ENCODE results near the gene SLC16A11. TPM values are rescaled to one million over a fixed set of nuclear protein-coding genes. Genes with fewer than 3 reads are reported as not detected.
"Not testable (repeated sequence)": the region's sequence is repeated elsewhere in the genome, so short reads cannot be mapped to it uniquely, and the experiment has no call there.

The SLC16A11 gene
- total RNA-seq, 1 donor from 2014 or later: 2.9 TPM

- DNase-seq (ENCODE audit: low spot score): no peak
Observed at GRCh38 chr17:7010523-7010922, 33.4 kb downstream of the SLC16A11 start.

- no peak for DNase-seq (ENCODE audit: low spot score)
Observed at GRCh38 chr17:7007143-7007542, 36.7 kb downstream of the SLC16A11 start.

GRCh38 chr17:7005716-7006115 lies 38.2 kb downstream of the SLC16A11 start:
- DNase-seq (ENCODE audit: low spot score): no peak

GRCh38 chr17:7004398-7005253 lies 39.3 kb downstream of the SLC16A11 start:
- peak; percentile 79 for DNase-seq (ENCODE audit: low spot score)

- no peak for DNase-seq (ENCODE audit: low spot score)
Observed at GRCh38 chr17:7003745-7004144, 40.1 kb downstream of the SLC16A11 start.

- no peak for DNase-seq (ENCODE audit: low spot score)
Observed at GRCh38 chr17:7002288-7003047, 41.4 kb downstream of the SLC16A11 start.

GRCh38 chr17:7001318-7001961 lies 42.5 kb downstream of the SLC16A11 start:
- no peak for DNase-seq (ENCODE audit: low spot score)

GRCh38 chr17:6998855-6999508 lies 44.9 kb downstream of the SLC16A11 start:
- no peak for DNase-seq (ENCODE audit: low spot score)

- DNase-seq (ENCODE audit: low spot score): no peak
Observed at GRCh38 chr17:6997171-6997570, 46.7 kb downstream of the SLC16A11 start.

- DNase-seq (ENCODE audit: low spot score): no peak
Observed at GRCh38 chr17:6996256-6997011, 47.5 kb downstream of the SLC16A11 start.

GRCh38 chr17:6995500-6996255 lies 48.2 kb downstream of the SLC16A11 start, which contains the start of gene ALOX12:
Gene ALOX12 (plus strand): TSS chr17:6996049. CDS start chr17:6996118, 69 bp downstream.
- DNase-seq (ENCODE audit: low spot score): peak; percentile 27

- no peak for DNase-seq (ENCODE audit: low spot score)
Observed at GRCh38 chr17:6994666-6995256, 49.1 kb downstream of the SLC16A11 start.

GRCh38 chr17:6994118-6994598 lies 49.7 kb downstream of the SLC16A11 start:
- no peak for DNase-seq (ENCODE audit: low spot score)

- DNase-seq (ENCODE audit: low spot score): not testable (repeated sequence)
Observed at GRCh38 chr17:6993613-6994056, 50.3 kb downstream of the SLC16A11 start.

Other genes starting within 250 kb of the SLC16A11 start
- gene TEKT1, start 212.4 kb downstream of the SLC16A11 start, total RNA-seq (ENCODE audit: insufficient read depth, low replicate concordance): 0.72 TPM
- not detected for gene ALOX12, start 48.0 kb downstream of the SLC16A11 start, total RNA-seq (ENCODE audit: insufficient read depth, low replicate concordance)
- 12.8 TPM for gene RNASEK, start 31.5 kb downstream of the SLC16A11 start, total RNA-seq (ENCODE audit: insufficient read depth, low replicate concordance)
- gene BCL6B, start 21.0 kb downstream of the SLC16A11 start, total RNA-seq (ENCODE audit: insufficient read depth, low replicate concordance): 35.2 TPM
- gene SLC16A13, start 8.1 kb downstream of the SLC16A11 start, total RNA-seq (ENCODE audit: insufficient read depth, low replicate concordance): not detected
- not detected for gene CLEC10A, start 36.2 kb upstream of the SLC16A11 start, total RNA-seq (ENCODE audit: insufficient read depth, low replicate concordance)
- gene ASGR2, start 70.7 kb upstream of the SLC16A11 start, total RNA-seq (ENCODE audit: insufficient read depth, low replicate concordance): not detected
- 1.2 TPM for gene ASGR1, start 135.3 kb upstream of the SLC16A11 start, total RNA-seq (ENCODE audit: insufficient read depth, low replicate concordance)
- gene DLG4, start 175.7 kb upstream of the SLC16A11 start, total RNA-seq (ENCODE audit: insufficient read depth, low replicate concordance): 18.3 TPM
- 147 TPM for gene ACADVL, start 175.8 kb upstream of the SLC16A11 start, total RNA-seq (ENCODE audit: insufficient read depth, low replicate concordance)
- 64.8 TPM for gene DVL2, start 190.4 kb upstream of the SLC16A11 start, total RNA-seq (ENCODE audit: insufficient read depth, low replicate concordance)
- gene PHF23, start 195.4 kb upstream of the SLC16A11 start, total RNA-seq (ENCODE audit: insufficient read depth, low replicate concordance): 29.1 TPM
- 240 TPM for gene GABARAP, start 198.4 kb upstream of the SLC16A11 start, total RNA-seq (ENCODE audit: insufficient read depth, low replicate concordance)
- gene CTDNEP1, start 207.6 kb upstream of the SLC16A11 start, total RNA-seq (ENCODE audit: insufficient read depth, low replicate concordance): 15.4 TPM
- gene ELP5, start 208.1 kb upstream of the SLC16A11 start, total RNA-seq (ENCODE audit: insufficient read depth, low replicate concordance): 13.7 TPM
- 14.2 TPM for gene CLDN7, start 218.4 kb upstream of the SLC16A11 start, total RNA-seq (ENCODE audit: insufficient read depth, low replicate concordance)
- gene SLC2A4, start 237.6 kb upstream of the SLC16A11 start, total RNA-seq (ENCODE audit: insufficient read depth, low replicate concordance): 7.7 TPM